Upper lobe of right lung (tissue), 1 donor: Measurements from ENCODE around the gene STAG1. TPM values are rescaled to one million over a fixed set of nuclear protein-coding genes. Genes with fewer than 3 reads are reported as not detected.

Experiments
- ATAC-seq: fragments of 200-7000 bp; cut with Tn5 transposase; one replicate; pipeline ENCODE4 v1.9.1; 2020; ENCODE audit warnings: mild to moderate bottlenecking, moderate library complexity
- DNase-seq: peaks from one replicate; pipeline ENCODE4 v3.0.0-alpha.2; 2020
- H3K27ac ChIP-seq: fragments of 200-600 bp; one replicate; pipeline ENCODE4 v1.8.0; 2022
- H3K27me3 ChIP-seq: fragments of 200-600 bp; one replicate; pipeline ENCODE4 v1.8.0; 2022; ENCODE audit warnings: mild to moderate bottlenecking
- H3K36me3 ChIP-seq: fragments of 200-600 bp; one replicate; pipeline ENCODE4 v1.8.0; 2022
- H3K4me1 ChIP-seq: fragments of 200-600 bp; one replicate; pipeline ENCODE4 v1.8.0; 2022
- H3K4me3 ChIP-seq: fragments of 200-600 bp; one replicate; pipeline ENCODE4 v1.8.0; 2022; ENCODE audit warnings: mild to moderate bottlenecking
- H3K9me3 ChIP-seq: fragments of 200-600 bp; one replicate; pipeline ENCODE4 v1.8.0; 2022
- CTCF ChIP-seq: fragments of 200-600 bp; IDR thresholded peaks from one replicate; pipeline ENCODE4 v1.8.0; 2022; ENCODE audit warnings: antibody characterized with exemption
- intact Hi-C: fragments of 100-400 bp; cut with DNase I; formaldehyde crosslinking; loops from one replicate; pipeline ENCODE4 v1.11.0; 2022
- total RNA-seq: library from RNA; stranded (reverse); fragmentation: NEBNext Ultra II Directional; extraction: Animal tissue kit (Norgen Biotek cat#: 25700); gene quantifications from one replicate; pipeline ENCODE4 v1.2.1, GENCODE V29; 2021
- donor health status: DM: no; HTN: yes; CAD: no; lungs with severe emphysema.

The STAG1 gene
- total RNA-seq, 1 donor from 2014 or later: 40.8 TPM

- peaks cover 42% of the 10 kb centered on the region for H3K36me3 ChIP-seq
- TF ChIP-seq CTCF: no peak
- no peak for DNase-seq
- no peak for ATAC-seq
- H3K4me1 ChIP-seq: no peaks in the 10 kb centered on the region
- intact Hi-C loops: no loop called here
- H3K27ac ChIP-seq: no peak overlapping the region
- H3K27me3 ChIP-seq: no peaks in the 10 kb centered on the region
- no peaks in the 10 kb centered on the region for H3K9me3 ChIP-seq
- H3K4me3 ChIP-seq: no peak overlapping the region
Observed at GRCh38 chr3:136330900-136331299, 421.3 kb downstream of the STAG1 start.

GRCh38 chr3:136329593-136329992, 422.6 kb downstream of the STAG1 start:
- DNase-seq (no peak), ATAC-seq (no peak)
- intact Hi-C loops: no loop called here
- Histone ChIP-seq H3K36me3 (peaks cover 34% of the 10 kb centered on the region), H3K27ac (no peak overlapping the region), H3K4me3 (no peak overlapping the region), H3K4me1 (no peaks in the 10 kb centered on the region), H3K27me3 (no peaks in the 10 kb centered on the region), H3K9me3 (no peaks in the 10 kb centered on the region)
- TF ChIP-seq CTCF: no peak

GRCh38 chr3:136327671-136328070, 424.5 kb downstream of the STAG1 start:
- Histone ChIP-seq H3K4me3 (no peak overlapping the region), H3K36me3 (peaks cover 19% of the 10 kb centered on the region), H3K27me3 (no peaks in the 10 kb centered on the region), H3K9me3 (peaks cover 6% of the 10 kb centered on the region), H3K4me1 (no peaks in the 10 kb centered on the region), H3K27ac (no peak overlapping the region)
- no peak for TF ChIP-seq CTCF
- DNase-seq (no peak), ATAC-seq (no peak)
- intact Hi-C loops: no loop called here

GRCh38 chr3:136326316-136326715, 425.9 kb downstream of the STAG1 start:
- H3K9me3 ChIP-seq: peaks cover 6% of the 10 kb centered on the region
- ATAC-seq: no peak
- intact Hi-C loops: no loop called here

GRCh38 chr3:136311968-136312367, 440.2 kb downstream of the STAG1 start:
- Histone ChIP-seq H3K9me3 (no peaks in the 10 kb centered on the region), H3K27ac (no peak overlapping the region), H3K4me1 (no peaks in the 10 kb centered on the region), H3K36me3 (no peaks in the 10 kb centered on the region), H3K4me3 (no peak overlapping the region), H3K27me3 (no peaks in the 10 kb centered on the region)
- DNase-seq (no peak), ATAC-seq (no peak)
- no peak for TF ChIP-seq CTCF
- intact Hi-C loops: no loop called here

More at GRCh38 chr3:136326316-136326715, 425.9 kb downstream of the STAG1 start:
- Histone ChIP-seq H3K4me1 (no peaks in the 10 kb centered on the region), H3K27me3 (no peaks in the 10 kb centered on the region), H3K27ac (no peak overlapping the region), H3K36me3 (peaks cover 19% of the 10 kb centered on the region), H3K4me3 (no peak overlapping the region)
- DNase-seq: no peak
- TF ChIP-seq CTCF: no peak

- Histone ChIP-seq H3K4me1 (no peaks in the 10 kb centered on the region), H3K9me3 (no peaks in the 10 kb centered on the region), H3K27ac (no peak overlapping the region), H3K27me3 (no peaks in the 10 kb centered on the region), H3K36me3 (no peaks in the 10 kb centered on the region), H3K4me3 (no peak overlapping the region)
- intact Hi-C loops: no loop called here
- ATAC-seq (no peak), DNase-seq (no peak)
- TF ChIP-seq CTCF: no peak
Observed at GRCh38 chr3:136311261-136311660, 440.9 kb downstream of the STAG1 start.
